Glutamatergic neuron (in vitro differentiated cells): ENCODE results near the gene UBE2G2. TPM values are rescaled to one million over a fixed set of nuclear protein-coding genes. Genes with fewer than 3 reads are reported as not detected.

Experiments
- DNase-seq: peaks from one replicate; pipeline ENCODE4 v3.0.0; 2022
- H3K27ac Mint-ChIP-seq: one replicate; pipeline ENCODE4 v1.8.0; 2020; ENCODE audit warnings: mild to moderate bottlenecking, mixed read lengths, inconsistent platforms; ENCODE audit not compliant: unreplicated experiment
- H3K27me3 Mint-ChIP-seq: one replicate; pipeline ENCODE4 v1.8.0; 2020; ENCODE audit warnings: mild to moderate bottlenecking, moderate library complexity, mixed read lengths, inconsistent platforms; ENCODE audit not compliant: unreplicated experiment
- H3K36me3 Mint-ChIP-seq: one replicate; pipeline ENCODE4 v1.8.0; 2020; ENCODE audit warnings: mild to moderate bottlenecking, mixed read lengths, inconsistent platforms; ENCODE audit not compliant: unreplicated experiment
- H3K4me1 Mint-ChIP-seq: one replicate; pipeline ENCODE4 v1.8.0; 2020; ENCODE audit warnings: mild to moderate bottlenecking, low read depth, mixed read lengths, inconsistent platforms; ENCODE audit not compliant: unreplicated experiment
- H3K4me3 Mint-ChIP-seq: one replicate; pipeline ENCODE4 v1.8.0; 2020; ENCODE audit warnings: mild to moderate bottlenecking, mixed read lengths, inconsistent platforms; ENCODE audit not compliant: unreplicated experiment
- H3K9me3 Mint-ChIP-seq: one replicate; pipeline ENCODE4 v1.8.0; 2020; ENCODE audit warnings: mild to moderate bottlenecking, moderate library complexity, mixed read lengths, inconsistent platforms; ENCODE audit not compliant: unreplicated experiment
- total RNA-seq: library from RNA; stranded (reverse); fragmentation: NEBNext Ultra II Directional; extraction: Animal tissue kit (Norgen Biotek cat#: 25700); gene quantifications from one replicate; pipeline ENCODE4 v1.2.1, GENCODE V29; 2021; ENCODE audit not compliant: unreplicated experiment
- TF ChIP-seq, protein P1 (sequence below): fragments of 200-600 bp; sonication (generic); IDR thresholded peaks from one replicate; pipeline ENCODE4 v1.5.0; 2021; ENCODE audit not compliant: partially characterized antibody, unreplicated experiment

UBE2G2 gene
- total RNA-seq, 1 donor from 2014 or later = 77.7 TPM

DNA sequence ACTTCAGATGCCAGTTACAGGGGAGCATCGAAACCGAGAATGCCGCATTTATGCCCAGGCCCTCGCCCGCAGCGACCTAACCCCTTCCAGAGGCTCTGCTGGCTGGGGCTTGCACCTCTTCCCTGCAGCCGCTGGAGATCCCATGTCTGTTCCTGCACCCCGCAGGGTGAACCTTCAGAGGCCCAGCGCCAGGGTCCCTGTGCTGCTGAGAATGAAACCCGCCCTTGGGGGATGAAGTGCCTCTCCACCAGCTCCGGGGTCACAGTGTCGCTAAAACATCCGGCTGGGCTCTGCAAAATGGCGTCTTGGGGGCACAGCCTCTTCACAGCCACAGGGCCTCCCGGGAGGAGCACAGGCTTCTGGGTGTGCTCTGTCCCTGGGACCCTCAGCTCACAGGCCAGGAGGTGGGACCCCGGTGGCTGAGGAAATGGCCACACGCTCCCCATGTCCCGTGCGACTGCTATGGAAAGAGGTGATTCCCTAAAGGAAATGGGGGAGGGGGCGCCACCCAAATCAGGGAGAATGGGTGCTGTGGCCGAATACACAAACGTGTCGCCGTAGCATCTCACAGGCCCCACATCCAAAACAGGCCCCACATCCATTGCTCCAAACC, 50.3 kb downstream of the UBE2G2 start:
- TF ChIP-seq, protein P1, sequence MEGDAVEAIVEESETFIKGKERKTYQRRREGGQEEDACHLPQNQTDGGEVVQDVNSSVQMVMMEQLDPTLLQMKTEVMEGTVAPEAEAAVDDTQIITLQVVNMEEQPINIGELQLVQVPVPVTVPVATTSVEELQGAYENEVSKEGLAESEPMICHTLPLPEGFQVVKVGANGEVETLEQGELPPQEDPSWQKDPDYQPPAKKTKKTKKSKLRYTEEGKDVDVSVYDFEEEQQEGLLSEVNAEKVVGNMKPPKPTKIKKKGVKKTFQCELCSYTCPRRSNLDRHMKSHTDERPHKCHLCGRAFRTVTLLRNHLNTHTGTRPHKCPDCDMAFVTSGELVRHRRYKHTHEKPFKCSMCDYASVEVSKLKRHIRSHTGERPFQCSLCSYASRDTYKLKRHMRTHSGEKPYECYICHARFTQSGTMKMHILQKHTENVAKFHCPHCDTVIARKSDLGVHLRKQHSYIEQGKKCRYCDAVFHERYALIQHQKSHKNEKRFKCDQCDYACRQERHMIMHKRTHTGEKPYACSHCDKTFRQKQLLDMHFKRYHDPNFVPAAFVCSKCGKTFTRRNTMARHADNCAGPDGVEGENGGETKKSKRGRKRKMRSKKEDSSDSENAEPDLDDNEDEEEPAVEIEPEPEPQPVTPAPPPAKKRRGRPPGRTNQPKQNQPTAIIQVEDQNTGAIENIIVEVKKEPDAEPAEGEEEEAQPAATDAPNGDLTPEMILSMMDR = no peak
- peaks cover 6% of the 10 kb centered on the region for H3K27me3 Mint-ChIP-seq
- H3K27ac Mint-ChIP-seq = no peak overlapping the region
- peaks cover 4% of the 10 kb centered on the region for H3K9me3 Mint-ChIP-seq
- peaks cover 19% of the 10 kb centered on the region for H3K36me3 Mint-ChIP-seq
- no peak overlapping the region for H3K4me3 Mint-ChIP-seq
- H3K4me1 Mint-ChIP-seq = peaks cover 5% of the 10 kb centered on the region
- no peak for DNase-seq

DNA sequence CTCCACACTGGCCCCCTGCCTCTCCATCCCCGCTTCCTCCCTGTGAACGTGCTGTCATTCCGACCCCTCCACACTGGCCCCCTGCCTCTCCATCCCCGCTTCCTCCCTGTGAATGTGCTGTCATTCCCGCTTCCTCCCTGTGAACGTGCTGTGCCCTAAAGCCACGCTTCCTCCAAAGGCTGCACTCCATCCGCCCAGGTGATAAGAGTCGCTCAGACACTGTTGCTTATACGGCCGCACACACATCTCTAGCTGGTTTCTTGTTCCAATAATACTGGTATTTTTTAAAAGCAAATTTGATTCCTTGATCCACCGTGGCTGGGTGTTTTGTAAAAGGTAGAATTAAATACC, 51.0 kb downstream of the UBE2G2 start:
- H3K27ac Mint-ChIP-seq = no peak overlapping the region
- H3K27me3 Mint-ChIP-seq = peaks cover 3% of the 10 kb centered on the region
- H3K4me1 Mint-ChIP-seq = peaks cover 5% of the 10 kb centered on the region
- DNase-seq = no peak
- H3K4me3 Mint-ChIP-seq = no peak overlapping the region
- TF ChIP-seq, protein P1 = no peak
- peaks cover 19% of the 10 kb centered on the region for H3K36me3 Mint-ChIP-seq
- peaks cover 4% of the 10 kb centered on the region for H3K9me3 Mint-ChIP-seq

DNA sequence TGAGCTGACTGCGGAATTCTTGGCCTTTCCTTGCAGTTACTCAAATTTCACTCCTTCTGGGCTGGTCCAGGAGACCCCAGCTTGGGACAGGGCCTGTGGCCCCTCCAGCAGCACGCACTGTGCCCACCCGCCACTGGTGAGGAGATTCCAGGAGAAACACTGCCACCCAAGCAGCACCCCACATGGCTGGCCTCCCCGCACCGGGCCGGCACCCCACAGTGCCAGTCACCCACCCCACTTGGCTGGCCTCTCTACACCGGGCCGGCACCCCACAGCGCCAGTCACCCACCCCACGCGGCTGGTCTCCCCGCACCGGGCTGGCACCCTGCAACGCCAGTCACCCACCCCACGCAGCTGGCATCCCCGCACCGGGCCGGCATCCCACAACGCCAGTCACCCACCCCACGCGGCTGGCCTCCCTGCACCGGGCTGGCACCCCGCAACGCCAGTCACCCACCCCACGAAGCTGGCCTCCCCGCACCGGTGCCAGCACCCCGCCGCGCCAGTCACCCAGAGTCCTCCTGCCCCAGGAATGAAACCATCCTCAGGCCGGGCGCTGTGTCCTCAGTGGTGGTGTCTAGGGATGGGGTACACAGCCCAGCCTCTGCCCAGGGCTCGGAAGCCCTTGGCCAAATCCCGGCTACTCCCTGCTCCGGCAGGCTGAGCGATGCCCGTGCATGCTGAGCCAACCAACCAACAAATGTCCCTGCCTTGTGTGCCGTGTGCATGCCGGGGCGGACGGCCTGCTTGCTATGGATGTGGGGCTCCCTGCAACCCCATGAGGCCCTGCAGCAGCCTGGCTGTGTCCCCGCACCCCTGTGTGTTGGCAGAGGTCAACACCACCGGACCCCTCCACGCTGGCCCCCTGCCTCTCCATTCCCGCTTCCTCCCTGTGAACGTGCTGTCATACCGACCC, 51.6 kb downstream of the UBE2G2 start:
- peaks cover 4% of the 10 kb centered on the region for H3K9me3 Mint-ChIP-seq
- H3K4me1 Mint-ChIP-seq = peaks cover 5% of the 10 kb centered on the region
- DNase-seq = no peak
- peaks cover 3% of the 10 kb centered on the region for H3K27me3 Mint-ChIP-seq
- no peak overlapping the region for H3K27ac Mint-ChIP-seq
- TF ChIP-seq, protein P1 = no peak
- peaks cover 17% of the 10 kb centered on the region for H3K36me3 Mint-ChIP-seq
- H3K4me3 Mint-ChIP-seq = no peak overlapping the region

DNA sequence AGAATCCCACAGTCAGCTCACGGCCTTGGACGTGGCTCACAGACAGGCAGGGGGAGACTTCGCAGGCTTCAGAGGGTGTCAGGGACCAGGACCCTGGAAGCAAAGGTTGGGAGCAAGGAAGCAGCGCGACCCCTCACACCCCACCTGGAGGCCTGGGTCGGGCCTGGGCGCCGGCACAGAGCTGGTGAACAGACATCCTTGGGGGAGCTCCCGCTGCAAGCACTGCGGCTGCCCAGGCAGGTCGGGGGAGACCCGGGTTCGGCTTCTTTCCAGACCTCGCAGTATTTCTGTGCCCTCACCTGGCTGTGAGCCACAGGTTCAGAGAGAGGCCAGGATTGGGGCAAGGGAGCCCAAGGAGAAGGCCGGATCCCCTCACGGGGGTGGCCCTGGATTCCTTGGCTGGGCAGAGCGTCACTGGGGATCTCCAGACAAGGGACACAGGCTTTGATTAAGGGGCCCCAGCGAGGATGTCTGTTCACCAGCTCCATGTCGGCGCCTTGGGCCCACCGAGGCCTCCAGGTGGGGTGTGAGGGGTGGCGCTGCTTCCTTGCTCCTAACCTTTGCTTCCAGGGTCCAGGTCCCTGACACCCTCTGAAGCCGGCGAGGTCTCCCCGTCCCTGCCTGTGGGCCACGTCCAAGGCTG, 52.4 kb downstream of the UBE2G2 start:
- H3K4me1 Mint-ChIP-seq = peaks cover 5% of the 10 kb centered on the region
- peaks cover 4% of the 10 kb centered on the region for H3K9me3 Mint-ChIP-seq
- H3K27ac Mint-ChIP-seq = no peak overlapping the region
- H3K4me3 Mint-ChIP-seq = peak overlapping the region; percentile 32
- H3K36me3 Mint-ChIP-seq = peaks cover 12% of the 10 kb centered on the region
- H3K27me3 Mint-ChIP-seq = peaks cover 3% of the 10 kb centered on the region
- TF ChIP-seq, protein P1 = no peak
- no peak for DNase-seq
